GM10266 (cell line): ENCODE measurements around the gene FAM114A1.

ENCODE experiments used
- DNase-seq: peaks from one replicate; pipeline ENCODE4 v3.0.0; 2012; ENCODE audit errors: extremely low spot score
- CTCF ChIP-seq: IDR thresholded peaks from 2 replicates; pipeline ENCODE4 v1.5.1; 2012; ENCODE audit warnings: mild to moderate bottlenecking, low read depth; ENCODE audit not compliant: control insufficient read depth, insufficient read depth; ENCODE audit errors: missing control alignments

Gene FAM114A1

GRCh38 chr4:38867478-38868058, at the start of gene FAM114A1:
FAM114A1 (plus strand) TSS chr4:38867806; CDS start chr4:38878079, 10,273 bp downstream.
- DNase-seq, result peak; percentile 94

GRCh38 chr4:38818441-38818976, 49.1 kb upstream of the FAM114A1 start:
- DNase-seq, result peak; percentile 78
- no peak for TF ChIP-seq CTCF

More at GRCh38 chr4:38867478-38868058, at the start of gene FAM114A1:
- no peak for TF ChIP-seq CTCF

- no peak for TF ChIP-seq CTCF
- peak; percentile 53 for DNase-seq
Measured at GRCh38 chr4:38819569-38819968, 48.0 kb upstream of the FAM114A1 start.

- DNase-seq, result peak; percentile 81
- TF ChIP-seq CTCF, result no peak
Measured at GRCh38 chr4:38820329-38821061, 47.1 kb upstream of the FAM114A1 start.

GRCh38 chr4:38821739-38822138, 45.9 kb upstream of the FAM114A1 start:
- TF ChIP-seq CTCF, result no peak
- DNase-seq, result no peak

GRCh38 chr4:38822748-38823303, 44.8 kb upstream of the FAM114A1 start:
- TF ChIP-seq CTCF, result no peak
- DNase-seq, result no peak

- DNase-seq, result no peak
- no peak for TF ChIP-seq CTCF
Measured at GRCh38 chr4:38823766-38824165, 43.8 kb upstream of the FAM114A1 start.
